Activated naive CD4-positive, alpha-beta T cell treated with anti-CD3 and anti-CD28 coated beads for 36 hours (primary cell): ENCODE measurements around the gene MND1. TPM values are rescaled to one million over a fixed set of nuclear protein-coding genes. Genes with fewer than 3 reads are reported as not detected.
A peak's percentile ranks its signal among the peaks of the same experiment; 100 is the strongest.
"Not testable (repeated sequence)": the region's sequence is repeated elsewhere in the genome, so short reads cannot be mapped to it uniquely, and the experiment has no call there.

Experiments
- CTCF ChIA-PET: fragments of 350-600 bp; sonication (Branson Sonifier 250); formaldehyde crosslinking; loops from one replicate; lab custom pipeline; 2021; ENCODE audit warnings: antibody characterized with exemption; lab: Charles Lee
- DNase-seq: peaks from one replicate; pipeline ENCODE4 v3.0.0-alpha.2; 2020
- H3K27ac Mint-ChIP-seq: one replicate; pipeline ENCODE4 v1.8.0; 2021; ENCODE audit warnings: mild to moderate bottlenecking, mixed read lengths
- H3K27me3 Mint-ChIP-seq: one replicate; pipeline ENCODE4 v1.8.0; 2021; ENCODE audit warnings: low read depth, mixed read lengths
- H3K36me3 Mint-ChIP-seq: one replicate; pipeline ENCODE4 v1.8.0; 2021; ENCODE audit warnings: low read depth, mixed read lengths
- H3K4me1 Mint-ChIP-seq: one replicate; pipeline ENCODE4 v1.8.0; 2021; ENCODE audit warnings: low read depth, mixed read lengths
- H3K4me3 Mint-ChIP-seq: one replicate; pipeline ENCODE4 v1.8.0; 2021; ENCODE audit warnings: mild to moderate bottlenecking, moderate library complexity, mixed read lengths
- H3K9me3 Mint-ChIP-seq: one replicate; pipeline ENCODE4 v1.8.0; 2021; ENCODE audit warnings: mixed read lengths
- intact Hi-C: fragments of 100-400 bp; cut with micrococcal nuclease; formaldehyde crosslinking; loops from one replicate; pipeline ENCODE4 v1.15.1; 2023
- total RNA-seq, 2 experiments: library from RNA; stranded (reverse); gene quantifications; one replicate each; pipeline ENCODE4 v1.2.3, GENCODE V29; 2021

Gene MND1
- total RNA-seq, 2 experiments from 2014 or later: 51.3 to 52.6 TPM

DNA sequence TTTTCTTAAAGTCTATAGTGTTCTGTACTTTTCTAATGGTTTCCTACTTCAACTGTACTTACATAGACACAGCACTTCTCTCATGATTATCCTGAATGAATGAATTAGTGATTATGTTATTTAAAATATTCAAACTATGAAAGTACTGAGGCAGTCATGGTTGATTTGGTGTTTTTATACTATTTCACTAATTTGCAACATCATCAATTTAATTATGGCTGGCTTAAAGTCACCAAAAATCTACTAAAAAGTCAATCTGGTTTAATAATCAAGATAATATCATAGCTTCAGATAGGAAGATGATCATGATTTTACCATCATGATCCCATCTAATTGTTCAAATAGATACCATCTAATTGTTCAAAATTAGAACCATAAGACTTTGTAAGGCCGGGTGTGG lies 104.8 kb downstream of the MND1 start:
- no peak for DNase-seq
- CTCF ChIA-PET: interaction anchor here (0.8 to 1.0 kb wide), 2 partner anchors 16 to 17 kb away, joined by 3 read pairs; partner anchors contain the start of gene TMEM131L
- no peaks in the 10 kb centered on the region for H3K9me3 Mint-ChIP-seq
- no peak overlapping the region for H3K27ac Mint-ChIP-seq
- H3K36me3 Mint-ChIP-seq: no peaks in the 10 kb centered on the region
- no peaks in the 10 kb centered on the region for H3K27me3 Mint-ChIP-seq
- intact Hi-C loops: no loop called here
- peaks cover 25% of the 10 kb centered on the region for H3K4me1 Mint-ChIP-seq
- H3K4me3 Mint-ChIP-seq: peak overlapping the region; percentile 15

DNA sequence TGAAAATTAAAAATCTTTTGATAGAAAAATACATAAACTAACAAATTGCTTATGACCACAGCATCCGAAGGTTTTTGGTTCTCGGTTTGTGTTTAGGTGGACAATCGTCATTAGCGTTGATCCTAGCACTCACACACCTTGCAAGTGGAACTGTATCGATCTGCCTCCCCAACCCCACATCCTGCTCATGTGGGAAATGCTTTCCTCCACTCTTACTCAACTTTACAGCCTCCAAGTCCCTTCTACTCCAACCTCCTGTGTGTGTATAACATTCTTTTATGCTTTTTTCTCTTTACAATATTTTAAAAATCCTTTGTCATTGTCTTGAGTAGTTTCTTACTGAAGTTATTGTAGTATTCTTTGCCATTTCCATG lies 106.0 kb downstream of the MND1 start:
- intact Hi-C loops: loop anchor here (1.0 kb wide), 3 partner anchors 11 to 38 kb away; no protein-coding TSS in a partner anchor
- CTCF ChIA-PET: no interaction called here
- Mint-ChIP-seq H3K4me3 (peak overlapping the region; percentile 36), H3K9me3 (no peaks in the 10 kb centered on the region), H3K27me3 (no peaks in the 10 kb centered on the region), H3K27ac (peak overlapping the region; percentile 90), H3K4me1 (peaks cover 25% of the 10 kb centered on the region), H3K36me3 (no peaks in the 10 kb centered on the region)
- DNase-seq: peak; percentile 42

DNA sequence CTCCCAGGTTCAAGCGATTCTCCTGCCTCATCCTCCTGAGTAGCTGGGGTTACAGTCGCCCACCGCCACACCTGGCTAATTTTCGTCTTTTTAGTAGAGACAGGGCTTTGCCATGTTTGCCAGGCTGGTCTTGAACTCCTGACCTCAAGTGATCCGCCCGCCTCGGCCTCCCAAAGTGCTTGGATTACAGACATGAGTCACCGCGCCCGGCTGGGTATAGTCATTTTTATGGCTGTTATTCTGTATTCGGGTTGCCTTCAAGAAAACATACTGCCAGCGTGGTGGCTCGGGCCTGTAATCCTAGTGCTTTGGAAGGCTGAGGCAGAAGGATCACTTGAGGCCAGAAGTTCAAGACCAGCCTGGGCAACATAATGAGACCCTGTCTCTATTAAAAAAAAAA lies 106.7 kb downstream of the MND1 start:
- intact Hi-C loops, H3K36me3 Mint-ChIP-seq, H3K9me3 Mint-ChIP-seq, H3K27me3 Mint-ChIP-seq, DNase-seq, H3K4me3 Mint-ChIP-seq: not testable (repeated sequence)
- Mint-ChIP-seq H3K4me1 (peaks cover 25% of the 10 kb centered on the region), H3K27ac (peak overlapping the region; percentile 43)
- CTCF ChIA-PET: interaction anchor here (0.7 kb wide), 1 partner anchor 36 kb away, joined by 4 read pairs; no protein-coding TSS in a partner anchor

DNA sequence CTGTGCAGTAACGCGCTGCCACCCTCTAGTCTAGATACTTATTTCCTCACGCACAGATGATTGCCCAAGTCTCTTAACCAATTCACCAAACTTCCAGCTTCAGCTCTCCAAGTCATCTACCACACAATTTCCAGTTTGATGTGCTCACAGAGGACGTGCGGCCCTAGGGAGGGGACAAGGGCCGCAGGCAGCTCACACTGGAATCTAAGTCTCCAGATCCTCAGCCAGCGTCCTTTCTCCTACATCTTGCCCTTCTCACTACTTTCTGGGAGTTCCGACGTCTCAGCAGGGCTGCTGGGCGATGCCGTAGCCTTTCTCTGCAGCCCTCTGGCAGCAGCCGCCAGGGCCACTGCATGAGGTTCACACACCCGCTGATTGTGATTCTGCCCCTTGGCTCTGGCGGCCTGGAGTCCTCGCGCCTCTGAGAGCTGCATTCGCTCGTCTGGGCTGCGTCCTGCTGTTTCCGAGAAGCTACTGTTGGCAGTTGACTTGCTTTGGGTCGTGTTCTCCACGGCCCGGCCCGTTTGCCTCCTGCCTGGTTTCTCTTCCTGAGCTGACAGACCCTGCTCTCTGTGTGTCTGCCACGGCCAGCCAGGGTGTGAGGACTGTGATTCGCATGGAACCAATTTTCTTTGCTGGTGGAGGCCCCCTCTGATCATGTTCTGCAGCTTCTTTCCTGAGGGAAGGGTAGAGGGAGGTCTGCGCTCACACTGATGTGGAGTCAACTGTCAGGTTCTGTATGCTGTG lies 107.6 kb downstream of the MND1 start:
- Mint-ChIP-seq H3K27ac (no peak overlapping the region), H3K9me3 (no peaks in the 10 kb centered on the region), H3K36me3 (no peaks in the 10 kb centered on the region), H3K4me1 (peaks cover 25% of the 10 kb centered on the region), H3K27me3 (no peaks in the 10 kb centered on the region), H3K4me3 (no peak overlapping the region)
- DNase-seq: no peak
- intact Hi-C loops: no loop called here
- CTCF ChIA-PET: interaction anchor here (0.7 to 0.9 kb wide), 2 partner anchors 15 to 35 kb away, joined by 3 to 4 read pairs; partner anchors contain the start of gene TMEM131L

DNA sequence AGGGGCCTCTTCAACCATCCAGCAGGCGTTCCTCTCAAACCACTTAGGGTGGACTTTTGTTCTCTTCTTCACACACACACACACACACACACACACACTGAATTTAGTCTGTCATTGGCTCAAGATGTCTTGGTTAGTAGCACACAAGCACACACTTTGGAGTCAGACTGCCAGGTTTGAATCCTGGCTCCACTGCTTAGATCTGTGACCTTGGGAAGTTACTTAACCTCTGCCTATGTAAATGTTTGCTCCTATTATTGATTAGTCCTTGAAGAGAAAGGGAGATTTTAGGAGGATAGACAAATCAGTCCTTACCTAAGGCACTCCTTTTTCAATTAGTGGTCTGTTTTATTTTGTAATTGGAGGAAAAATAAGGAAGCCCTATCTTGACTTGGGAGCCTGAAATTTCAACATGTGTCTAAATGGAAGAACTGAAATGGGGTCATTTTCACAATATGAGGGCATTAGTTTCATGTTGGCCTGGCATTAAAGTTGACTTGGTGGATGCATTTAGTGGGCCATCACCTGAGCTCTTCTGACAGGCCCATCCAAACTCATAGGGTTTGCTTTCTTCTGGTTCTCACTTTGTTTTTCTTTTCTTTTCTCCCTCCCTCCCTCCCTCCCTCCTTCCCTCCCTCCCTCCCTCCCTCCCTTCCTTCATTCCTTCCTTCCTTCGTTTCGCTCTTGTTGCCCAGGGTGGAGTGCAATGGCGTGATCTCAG lies 108.3 kb downstream of the MND1 start:
- CTCF ChIA-PET: interaction anchor here (0.9 kb wide), 1 partner anchor 14 kb away, joined by 3 read pairs; the partner anchor contains the start of gene TMEM131L
- intact Hi-C loops: no loop called here
- Mint-ChIP-seq H3K4me3 (no peak overlapping the region), H3K27ac (no peak overlapping the region), H3K36me3 (no peaks in the 10 kb centered on the region), H3K4me1 (peaks cover 25% of the 10 kb centered on the region), H3K9me3 (no peaks in the 10 kb centered on the region), H3K27me3 (no peaks in the 10 kb centered on the region)
- no peak for DNase-seq

DNA sequence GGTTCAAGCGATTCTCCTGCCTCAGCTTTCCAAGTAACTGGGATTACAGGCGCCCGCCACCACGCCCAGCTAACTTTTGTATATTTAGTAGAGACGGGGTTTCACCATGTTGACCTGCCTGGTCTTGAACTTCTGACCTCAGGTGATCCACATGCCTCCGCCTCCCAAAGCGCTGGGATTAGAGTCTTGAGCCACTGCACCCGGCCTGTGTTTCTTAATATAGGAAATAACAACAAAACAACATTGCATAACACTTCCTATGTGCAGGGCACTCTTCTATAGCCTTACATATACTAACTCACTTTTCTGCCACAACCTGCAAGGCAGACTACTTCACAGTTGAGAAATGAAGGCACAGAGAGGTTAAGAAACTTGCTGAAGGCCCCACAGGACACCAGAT lies 108.9 kb downstream of the MND1 start:
- H3K27ac Mint-ChIP-seq: no peak overlapping the region
- DNase-seq: no peak
- CTCF ChIA-PET: interaction anchor here (3.3 kb wide), 1 partner anchor 12 kb away, joined by 17 read pairs; the partner anchor contains the start of gene TMEM131L
- H3K4me1 Mint-ChIP-seq: peaks cover 25% of the 10 kb centered on the region
- H3K9me3 Mint-ChIP-seq: no peaks in the 10 kb centered on the region
- no peaks in the 10 kb centered on the region for H3K27me3 Mint-ChIP-seq
- no peak overlapping the region for H3K4me3 Mint-ChIP-seq
- no peaks in the 10 kb centered on the region for H3K36me3 Mint-ChIP-seq
- intact Hi-C loops: no loop called here

DNA sequence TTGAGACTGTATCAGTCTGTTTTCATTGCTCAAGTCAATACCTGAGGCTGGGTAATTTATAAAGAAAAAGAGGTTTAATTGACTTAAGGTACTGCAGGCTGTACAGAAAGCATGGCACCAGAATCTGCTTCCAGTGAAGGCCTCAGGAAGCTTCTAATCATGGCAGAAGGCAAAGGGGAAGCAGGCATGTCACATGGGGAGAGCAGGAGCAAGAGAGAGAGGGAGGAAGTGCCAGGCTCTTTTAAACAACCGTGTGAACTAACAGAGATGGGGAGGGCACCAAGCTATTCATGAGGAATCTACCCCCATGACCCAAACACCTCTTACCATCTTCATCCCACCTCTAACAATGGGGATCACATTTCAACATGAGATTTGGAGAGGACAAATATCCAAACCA lies 114.5 kb downstream of the MND1 start:
- H3K36me3 Mint-ChIP-seq: no peaks in the 10 kb centered on the region
- intact Hi-C loops: no loop called here
- H3K27ac Mint-ChIP-seq: no peak overlapping the region
- DNase-seq: no peak
- CTCF ChIA-PET: interaction anchor here (1.8 kb wide), 1 partner anchor 12 kb away, joined by 7 read pairs; no protein-coding TSS in a partner anchor
- H3K27me3 Mint-ChIP-seq: no peaks in the 10 kb centered on the region
- H3K4me1 Mint-ChIP-seq: no peaks in the 10 kb centered on the region
- no peaks in the 10 kb centered on the region for H3K9me3 Mint-ChIP-seq
- no peak overlapping the region for H3K4me3 Mint-ChIP-seq

DNA sequence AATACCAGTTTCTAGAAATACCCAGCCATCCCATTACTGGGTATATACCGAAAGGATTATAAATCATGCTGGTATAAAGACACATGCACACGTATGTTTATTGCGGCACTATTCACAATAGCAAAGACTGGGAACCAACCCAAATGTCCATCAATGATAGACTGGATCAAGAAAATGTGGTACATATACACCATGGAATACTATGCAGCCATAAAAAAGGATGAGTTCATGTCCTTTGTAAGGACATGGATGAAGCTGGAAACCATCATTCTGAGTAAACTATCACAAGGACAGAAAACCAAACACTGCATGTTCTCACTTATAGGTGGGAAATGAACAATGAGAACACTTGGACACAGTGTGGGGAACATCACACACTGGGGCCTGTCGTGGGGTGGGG lies 117.1 kb downstream of the MND1 start:
- not testable (repeated sequence) for H3K27ac Mint-ChIP-seq

DNA sequence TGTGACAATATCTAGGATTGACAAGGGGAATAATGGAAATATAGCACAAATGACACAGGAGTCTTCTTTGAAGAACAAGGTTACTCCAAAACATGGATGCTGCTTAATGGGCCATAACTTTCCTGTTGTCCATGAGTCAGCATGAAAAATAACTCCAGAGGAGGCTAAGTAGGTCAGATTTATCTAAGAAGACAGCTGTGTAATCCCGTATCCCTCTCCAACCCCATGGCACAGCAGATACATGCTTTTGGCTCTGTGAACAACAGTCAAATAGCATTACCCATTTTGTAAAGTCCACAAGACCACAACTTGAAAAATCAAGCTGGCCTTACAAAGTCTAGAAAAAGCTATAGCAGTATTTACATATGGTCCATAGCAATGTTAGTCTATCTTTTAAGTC lies 119.6 kb downstream of the MND1 start:
- no peaks in the 10 kb centered on the region for H3K27me3 Mint-ChIP-seq
- no peak overlapping the region for H3K27ac Mint-ChIP-seq
- H3K36me3 Mint-ChIP-seq: peaks cover 13% of the 10 kb centered on the region
- H3K4me3 Mint-ChIP-seq: no peak overlapping the region
- CTCF ChIA-PET: interaction anchor here (2.8 kb wide), 1 partner anchor 9 kb away, joined by 17 read pairs; no protein-coding TSS in a partner anchor
- intact Hi-C loops: no loop called here
- peaks cover 14% of the 10 kb centered on the region for H3K4me1 Mint-ChIP-seq
- no peak for DNase-seq
- H3K9me3 Mint-ChIP-seq: no peaks in the 10 kb centered on the region

More for the DNA sequence above, 117.1 kb downstream of the MND1 start:
- DNase-seq, H3K4me3 Mint-ChIP-seq, CTCF ChIA-PET, H3K27me3 Mint-ChIP-seq, H3K9me3 Mint-ChIP-seq, intact Hi-C loops, H3K36me3 Mint-ChIP-seq: not testable (repeated sequence)
- H3K4me1 Mint-ChIP-seq: peaks cover 14% of the 10 kb centered on the region

Other genes with a start within 250 kb of the MND1 start
- gene TRIM2, start 140.2 kb upstream of the MND1 start, total RNA-seq: 1 to 10 TPM; 3.8 to 4.2 TPM
- 10 to 100 TPM; 37.6 to 41.6 TPM for gene TMEM131L, start 121.7 kb downstream of the MND1 start, total RNA-seq